Muscle of leg (tissue), 9 donors: Measurements from ENCODE around the gene OGFOD2. TPM values are rescaled to one million over a fixed set of nuclear protein-coding genes. Genes with fewer than 3 reads are reported as not detected.

Source experiments
- polyA plus RNA-seq, 8 donors: library from polyadenylated mRNA; unstranded; fragments of 120-200 nt; gene quantifications; one replicate each; pipeline versions ENCODE4 v1.2.1 to v1.2.3, GENCODE V29; 2013; ENCODE audit warnings: inconsistent platforms in 1 of 8, low replicate concordance in 1 of 8; ENCODE audit not compliant: insufficient read length in 8 of 8, insufficient read depth in 1 of 8
- total RNA-seq: library from RNA; stranded (reverse); fragments of 120-200 nt; gene quantifications from one replicate; pipeline ENCODE4 v1.2.4, GENCODE V29; 2013

OGFOD2 gene
- total and polyA plus RNA-seq, 9 donors, result 5.1 to 13.8 (median 11.4) TPM

Other genes starting within 250 kb of the OGFOD2 start
- gene HCAR1, start 244.4 kb upstream of the OGFOD2 start, total RNA-seq, result 0.09 TPM
- under 1 TPM; 0.07 to 0.27 (median 0.13) TPM for gene HCAR1, start 244.4 kb upstream of the OGFOD2 start, polyA plus RNA-seq
- gene DENR, start 222.4 kb upstream of the OGFOD2 start, total RNA-seq, result 37.3 TPM
- 10 to 100 TPM; 51.9 to 74.1 (median 67.9) TPM for gene DENR, start 222.4 kb upstream of the OGFOD2 start, polyA plus RNA-seq
- 1.4 TPM for gene CCDC62, start 200.7 kb upstream of the OGFOD2 start, total RNA-seq
- gene CCDC62, start 200.7 kb upstream of the OGFOD2 start, polyA plus RNA-seq, result under 1 TPM; 0.42 to 0.94 (median 0.60) TPM
- 6.6 TPM for gene HIP1R, start 139.8 kb upstream of the OGFOD2 start, total RNA-seq
- 10 to 100 TPM in 2 of 8 donors, 1 to 10 TPM in 6; 7.1 to 10.3 (median 8.2) TPM for gene HIP1R, start 139.8 kb upstream of the OGFOD2 start, polyA plus RNA-seq
- gene VPS37B, start 79.1 kb upstream of the OGFOD2 start, total RNA-seq, result 15.6 TPM
- 10 to 100 TPM; 22.5 to 29.0 (median 25.7) TPM for gene VPS37B, start 79.1 kb upstream of the OGFOD2 start, polyA plus RNA-seq
- gene ABCB9, start 8.8 kb upstream of the OGFOD2 start, total RNA-seq, result 3.9 TPM
- 1 to 10 TPM; 3.1 to 4.9 (median 3.4) TPM for gene ABCB9, start 8.8 kb upstream of the OGFOD2 start, polyA plus RNA-seq
- gene ARL6IP4, start 5.4 kb downstream of the OGFOD2 start, total RNA-seq, result 188 TPM
- gene ARL6IP4, start 5.4 kb downstream of the OGFOD2 start, polyA plus RNA-seq, result 100 to 1,000 TPM; 169 to 207 (median 194) TPM
- gene PITPNM2, start 175.8 kb downstream of the OGFOD2 start, total RNA-seq, result 3.0 TPM
- 1 to 10 TPM; 4.5 to 6.5 (median 5.7) TPM for gene PITPNM2, start 175.8 kb downstream of the OGFOD2 start, polyA plus RNA-seq